ENCODE results near the gene TMEM9B.
"Not testable (repeated sequence)": the region's sequence is repeated elsewhere in the genome, so short reads cannot be mapped to it uniquely, and the experiment has no call there.

Gene TMEM9B

GRCh38 chr11:8964324-8965320, at the start of gene TMEM9B:
TMEM9B (minus strand) TSS chr11:8964442; CDS start chr11:8964313, 129 bp downstream.
- DNase-seq (ENCODE audit: low read depth in 2 of 2), result peak; percentile 45 to 73

DNA sequence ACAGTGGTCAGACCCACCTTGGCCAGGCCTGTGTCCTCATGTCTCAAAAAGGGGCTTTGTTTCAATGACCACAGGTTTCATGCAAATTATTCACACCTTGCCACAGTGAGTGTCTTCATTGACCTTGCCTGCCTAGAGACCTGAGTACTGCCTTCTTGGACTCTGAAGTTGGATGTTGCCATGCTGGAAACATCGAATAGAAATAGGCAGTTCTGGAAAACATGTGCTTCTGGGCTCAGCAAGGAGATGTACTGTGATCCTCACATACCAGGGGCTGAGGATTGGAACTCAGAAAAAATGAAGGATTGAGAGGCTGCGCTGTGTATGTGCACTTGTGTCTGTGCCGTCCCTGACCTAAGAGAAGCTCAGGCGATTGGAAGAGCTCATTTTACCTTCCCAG, 49.1 kb upstream of the TMEM9B start:
- no peak for DNase-seq (ENCODE audit: low read depth in 2 of 2)

DNA sequence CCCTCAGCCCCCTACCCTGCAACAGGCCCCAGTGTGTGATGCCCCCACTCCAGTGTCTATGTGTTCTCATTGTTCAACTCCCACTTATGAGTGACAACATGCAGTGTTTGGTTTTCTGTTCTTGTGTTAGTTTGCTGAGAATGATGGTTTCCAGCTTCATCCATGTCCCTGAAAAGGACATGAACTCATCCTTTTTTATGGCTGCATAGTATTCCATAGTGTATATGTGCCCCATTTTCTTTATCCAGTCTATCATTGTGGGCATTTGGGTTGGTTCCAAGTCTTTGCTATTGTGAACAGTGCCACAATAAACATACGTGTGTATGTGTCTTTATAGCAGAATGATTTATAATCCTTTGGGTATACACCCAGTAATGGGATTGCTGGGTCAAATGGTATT, 45.3 kb upstream of the TMEM9B start:
- not testable (repeated sequence) for DNase-seq (ENCODE audit: low read depth in 2 of 2)

- no peak for DNase-seq (ENCODE audit: low read depth in 2 of 2)
Measured at GRCh38 chr11:9008661-9009060, 44.4 kb upstream of the TMEM9B start.

- no peak for DNase-seq (ENCODE audit: low read depth in 2 of 2)
Measured at GRCh38 chr11:9008011-9008550, 43.8 kb upstream of the TMEM9B start.

DNA sequence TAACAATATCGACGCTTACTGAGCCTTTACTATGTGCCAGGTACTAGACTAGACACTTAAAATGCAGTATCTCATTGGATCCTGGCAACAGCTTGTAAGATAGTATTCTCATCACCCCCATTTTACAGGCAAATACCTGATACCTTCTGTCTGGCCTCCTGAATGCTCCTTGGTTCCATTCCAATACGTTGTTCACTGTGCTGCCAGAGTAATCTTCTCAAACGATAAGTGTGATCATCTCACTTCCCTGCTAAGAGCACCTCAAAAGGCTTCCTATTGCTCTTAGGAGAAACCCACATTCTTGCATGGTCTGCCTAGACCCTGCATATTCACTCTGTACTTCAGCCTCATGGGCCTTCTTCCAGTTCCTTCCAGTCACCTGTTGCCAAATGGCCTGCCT, 40.8 kb upstream of the TMEM9B start:
- no peak for DNase-seq (ENCODE audit: low read depth in 2 of 2)

DNA sequence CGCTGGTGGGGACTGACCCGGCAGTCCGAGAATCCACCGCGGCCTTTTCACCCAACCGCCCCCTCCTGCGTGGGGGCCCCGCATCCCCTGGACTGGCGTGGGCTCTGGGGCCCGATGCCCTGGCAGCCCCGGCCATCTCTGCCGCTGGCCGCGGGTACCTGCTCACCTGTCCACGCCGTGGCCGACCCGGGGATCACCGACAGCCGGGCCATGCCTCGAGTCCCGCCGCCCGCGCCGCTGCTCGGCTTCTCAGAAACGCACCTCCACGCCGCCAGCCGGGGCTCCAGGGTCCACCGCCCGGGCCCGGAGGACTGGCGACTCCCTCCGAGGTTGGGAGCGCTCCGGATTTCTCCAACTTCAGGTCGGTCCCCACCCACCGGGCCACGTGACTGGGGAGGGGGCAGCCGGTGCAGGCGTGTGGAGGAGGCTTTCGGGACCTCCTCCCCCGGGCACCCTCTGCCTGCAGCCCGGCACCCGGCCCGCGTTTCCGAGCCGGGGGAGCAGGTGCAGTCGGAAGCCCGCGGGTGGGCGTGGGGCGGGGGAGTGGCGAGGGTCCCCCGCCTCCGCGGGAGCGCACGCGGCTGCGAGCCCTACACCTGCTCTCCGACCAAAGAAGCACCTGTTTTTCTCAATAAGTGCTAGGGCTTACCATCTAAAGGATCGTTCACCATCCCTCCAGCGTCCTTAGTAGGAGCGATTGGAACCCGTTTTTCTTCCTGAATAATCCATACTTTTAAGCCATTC, 40.1 kb upstream of the TMEM9B start:
- DNase-seq (ENCODE audit: low read depth in 2 of 2), result peak in 1 of 2 donors; percentile 15

GRCh38 chr11:9003573-9004182, 39.4 kb upstream of the TMEM9B start, which contains the start of gene NRIP3:
NRIP3 (minus strand) TSS chr11:9004001; CDS start chr11:9003935, 66 bp downstream.
- peak; percentile 38 to 72 for DNase-seq (ENCODE audit: low read depth in 2 of 2)

- no peak for DNase-seq (ENCODE audit: low read depth in 2 of 2)
Measured at GRCh38 chr11:9002920-9003572, 38.8 kb upstream of the TMEM9B start.

DNA sequence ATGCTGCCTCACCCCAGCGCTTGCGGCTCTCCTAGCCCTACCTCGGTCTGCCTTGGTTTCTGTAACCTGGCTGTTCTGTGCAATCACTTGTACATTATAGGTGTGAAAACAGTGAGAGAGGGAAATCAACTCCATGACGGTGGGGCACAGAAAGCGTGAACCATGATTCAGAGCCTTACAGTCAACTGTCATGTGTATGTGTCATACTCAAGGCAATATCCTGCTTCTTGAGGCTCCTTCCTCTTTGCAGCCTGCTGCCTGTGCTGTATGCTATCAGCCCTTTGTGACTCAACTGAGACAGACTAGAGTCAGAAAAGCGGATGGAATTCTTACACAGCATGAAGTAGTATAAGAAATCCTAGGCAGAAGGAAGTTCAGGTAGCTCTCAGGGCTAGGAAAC, 37.5 kb upstream of the TMEM9B start:
- peak; percentile 13 to 30 for DNase-seq (ENCODE audit: low read depth in 2 of 2)

DNA sequence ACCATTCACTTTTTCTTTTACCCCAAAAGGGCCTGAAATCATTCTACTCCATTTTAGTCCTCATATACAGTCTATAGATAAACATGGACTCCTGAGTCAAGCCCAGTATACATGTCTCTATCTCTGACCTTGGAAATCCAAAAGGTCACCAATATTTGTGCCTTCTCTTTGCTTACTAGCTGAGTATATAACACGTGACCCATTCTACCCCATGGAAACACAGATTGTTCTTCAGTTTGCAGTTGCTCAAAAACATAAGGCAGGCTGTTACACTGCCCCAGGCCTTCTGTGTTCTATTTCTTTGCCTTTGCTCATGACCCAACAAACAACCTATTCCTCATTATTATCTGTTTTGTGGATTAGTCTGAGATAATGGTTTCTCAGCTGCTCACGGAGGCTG, 33.8 kb upstream of the TMEM9B start:
- no peak for DNase-seq (ENCODE audit: low read depth in 2 of 2)

DNA sequence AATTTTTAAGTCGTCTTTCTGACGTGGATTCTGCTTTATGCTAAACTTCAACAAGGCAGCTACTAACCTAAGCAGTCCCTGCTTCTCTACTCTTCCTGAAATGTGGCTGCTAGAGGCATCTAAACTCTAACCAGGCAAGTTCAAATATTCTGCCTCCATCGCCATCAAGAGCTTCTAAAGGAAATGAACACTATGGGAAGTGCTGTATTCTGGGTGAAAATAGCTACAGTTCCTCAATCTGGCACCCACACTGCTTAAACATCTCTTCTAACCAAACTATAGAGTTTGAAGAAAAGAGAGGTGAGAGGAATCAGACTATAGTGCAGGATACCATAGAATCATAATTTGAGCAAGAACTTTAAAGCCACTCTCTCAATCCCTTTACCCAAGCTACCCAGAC, 33.2 kb upstream of the TMEM9B start:
- DNase-seq (ENCODE audit: low read depth in 2 of 2), result no peak

DNA sequence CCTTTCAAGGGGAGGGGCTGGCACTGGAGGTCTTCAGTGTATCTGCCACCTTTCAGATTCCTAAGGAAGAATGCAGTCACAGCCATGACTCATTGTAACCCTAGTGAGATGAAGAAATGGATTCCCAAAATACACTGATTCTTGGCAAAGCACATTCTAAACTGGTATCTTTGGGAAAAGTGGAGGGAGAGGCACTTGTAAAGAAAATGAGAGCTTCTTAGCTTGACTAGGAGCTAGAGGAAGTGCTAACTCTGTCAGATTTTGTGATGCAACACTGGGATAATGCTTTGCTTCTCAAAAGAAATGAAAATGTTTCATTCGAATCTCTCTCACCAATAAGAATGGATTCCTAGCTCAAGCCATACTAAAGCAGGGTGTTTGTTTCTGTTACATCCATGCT, 25.2 kb upstream of the TMEM9B start:
- no peak for DNase-seq (ENCODE audit: low read depth in 2 of 2)

DNA sequence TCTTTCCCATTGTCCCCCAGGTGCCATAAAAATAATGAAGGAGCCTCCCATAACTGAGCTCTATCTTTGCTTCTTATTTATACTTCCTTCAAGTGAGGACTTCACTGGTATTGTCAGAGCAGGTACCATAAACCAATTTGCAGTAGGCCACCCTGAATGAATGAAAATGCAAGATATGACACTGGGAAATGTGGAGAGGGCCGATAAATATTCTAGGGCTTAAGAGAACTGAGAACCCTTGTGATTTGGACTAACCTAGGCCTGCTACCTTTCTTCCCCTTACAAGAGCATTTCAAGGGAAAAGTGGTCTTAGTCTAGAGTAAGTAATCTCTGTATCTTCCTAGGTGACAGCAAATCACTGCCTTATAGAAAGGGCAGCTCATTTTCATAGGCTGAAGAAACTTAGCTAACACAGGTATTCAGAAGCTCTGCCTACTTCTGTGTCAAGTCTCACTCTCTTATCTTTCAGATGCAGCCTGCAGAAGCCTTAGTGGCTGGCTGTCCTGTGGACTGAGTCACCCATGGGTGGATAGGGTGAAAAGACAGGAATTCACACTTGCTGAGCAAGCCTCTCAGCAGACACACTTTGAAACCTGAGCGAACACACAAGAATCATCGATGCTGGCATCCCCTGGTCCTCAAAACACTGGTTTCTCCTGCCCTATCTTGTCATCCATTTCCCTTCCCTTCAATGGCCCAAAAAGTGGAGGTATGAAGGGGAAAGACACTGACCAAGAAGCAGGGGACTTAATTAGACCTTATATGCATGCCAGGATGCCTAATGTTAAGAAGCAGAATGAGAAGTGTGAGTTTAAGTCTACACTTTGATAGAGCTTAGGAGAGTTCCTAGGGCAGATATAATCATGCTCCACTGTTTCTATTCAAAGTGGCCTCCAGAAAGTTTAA, 24.3 kb upstream of the TMEM9B start:
- DNase-seq (ENCODE audit: low read depth in 2 of 2), result no peak

DNA sequence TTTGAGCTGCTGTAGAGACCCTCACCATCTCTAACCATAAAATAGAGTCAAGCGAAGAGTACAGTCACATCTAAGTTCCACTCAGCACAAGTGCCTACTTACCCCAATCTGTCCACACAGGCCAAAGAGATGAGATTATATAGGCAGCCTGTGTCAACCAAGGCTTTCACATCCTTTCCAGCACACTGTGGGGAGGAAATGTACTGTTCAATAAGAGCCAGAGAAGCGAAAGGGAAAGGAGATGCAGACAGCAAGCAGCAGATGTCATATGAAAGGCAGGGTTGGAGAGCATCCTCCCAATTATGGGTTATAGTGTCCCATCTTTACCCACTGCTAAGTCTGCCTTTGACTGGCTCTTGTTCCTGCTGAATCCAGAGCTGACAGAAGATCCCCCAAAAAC, 23.2 kb upstream of the TMEM9B start:
- DNase-seq (ENCODE audit: low read depth in 2 of 2), result no peak

- DNase-seq (ENCODE audit: low read depth in 2 of 2), result not testable (repeated sequence)
Measured at GRCh38 chr11:8986772-8987171, 22.5 kb upstream of the TMEM9B start.

DNA sequence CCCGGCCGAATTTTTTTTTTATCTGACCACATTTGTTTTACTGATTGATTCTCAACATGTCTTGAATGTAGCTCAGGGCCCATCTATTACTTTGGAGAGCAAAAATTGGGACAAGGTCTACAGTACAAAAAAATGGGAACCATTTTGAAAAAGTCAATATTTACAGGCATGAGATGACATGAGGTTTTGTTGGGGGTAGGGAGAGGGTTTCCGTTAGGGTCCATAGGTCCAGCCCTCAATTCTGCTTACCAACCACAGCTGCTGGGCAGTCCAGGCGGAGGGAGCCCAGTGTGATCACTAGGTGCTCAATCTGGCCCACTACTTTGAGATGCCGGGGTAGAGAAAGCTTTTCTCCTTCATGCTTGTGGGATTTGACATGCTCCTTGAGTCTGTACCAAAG, 21.2 kb upstream of the TMEM9B start:
- no peak for DNase-seq (ENCODE audit: low read depth in 2 of 2)

GRCh38 chr11:8983552-8983951, 19.3 kb upstream of the TMEM9B start:
- DNase-seq (ENCODE audit: low read depth in 2 of 2), result no peak

GRCh38 chr11:8980485-8980884, 16.2 kb upstream of the TMEM9B start:
- DNase-seq (ENCODE audit: low read depth in 2 of 2), result no peak

GRCh38 chr11:8979365-8979764, 15.1 kb upstream of the TMEM9B start:
- not testable (repeated sequence) for DNase-seq (ENCODE audit: low read depth in 2 of 2)
